Central memory CD8-positive, alpha-beta T cell (primary cell): Measurements from ENCODE around the gene CSRP2.

ENCODE experiments used
- ATAC-seq: fragments of 150-1000 bp; cut with Tn5 transposase; replicated peaks from 2 replicates; pipeline ENCODE4 v1.10.0; 2022; ENCODE audit warnings: mild to moderate bottlenecking, moderate FRiP score, moderate number of reproducible peaks; ENCODE audit not compliant: poor library complexity, severe bottlenecking; ENCODE audit errors: extremely low read depth
- DNase-seq, 2 donors: peaks; one replicate each; pipeline ENCODE4 v3.0.0; 2021; ENCODE audit warnings: low spot score in 2 of 2
- H3K27ac Mint-ChIP-seq: one replicate; pipeline ENCODE4 v1.8.0; 2022; ENCODE audit warnings: low read depth, mild to moderate bottlenecking, moderate library complexity, mixed read lengths
- H3K27me3 Mint-ChIP-seq: one replicate; pipeline ENCODE4 v1.8.0; 2022; ENCODE audit warnings: mixed read lengths
- H3K36me3 Mint-ChIP-seq: one replicate; pipeline ENCODE4 v1.8.0; 2022; ENCODE audit warnings: mild to moderate bottlenecking, moderate library complexity, mixed read lengths; ENCODE audit not compliant: insufficient read depth
- H3K4me1 Mint-ChIP-seq: one replicate; pipeline ENCODE4 v1.8.0; 2022; ENCODE audit warnings: mixed read lengths
- H3K4me3 Mint-ChIP-seq: one replicate; pipeline ENCODE4 v1.8.0; 2022; ENCODE audit warnings: mild to moderate bottlenecking, moderate library complexity, mixed read lengths
- H3K9me3 Mint-ChIP-seq: one replicate; pipeline ENCODE4 v1.8.0; 2022; ENCODE audit warnings: mixed read lengths

The CSRP2 gene

DNA sequence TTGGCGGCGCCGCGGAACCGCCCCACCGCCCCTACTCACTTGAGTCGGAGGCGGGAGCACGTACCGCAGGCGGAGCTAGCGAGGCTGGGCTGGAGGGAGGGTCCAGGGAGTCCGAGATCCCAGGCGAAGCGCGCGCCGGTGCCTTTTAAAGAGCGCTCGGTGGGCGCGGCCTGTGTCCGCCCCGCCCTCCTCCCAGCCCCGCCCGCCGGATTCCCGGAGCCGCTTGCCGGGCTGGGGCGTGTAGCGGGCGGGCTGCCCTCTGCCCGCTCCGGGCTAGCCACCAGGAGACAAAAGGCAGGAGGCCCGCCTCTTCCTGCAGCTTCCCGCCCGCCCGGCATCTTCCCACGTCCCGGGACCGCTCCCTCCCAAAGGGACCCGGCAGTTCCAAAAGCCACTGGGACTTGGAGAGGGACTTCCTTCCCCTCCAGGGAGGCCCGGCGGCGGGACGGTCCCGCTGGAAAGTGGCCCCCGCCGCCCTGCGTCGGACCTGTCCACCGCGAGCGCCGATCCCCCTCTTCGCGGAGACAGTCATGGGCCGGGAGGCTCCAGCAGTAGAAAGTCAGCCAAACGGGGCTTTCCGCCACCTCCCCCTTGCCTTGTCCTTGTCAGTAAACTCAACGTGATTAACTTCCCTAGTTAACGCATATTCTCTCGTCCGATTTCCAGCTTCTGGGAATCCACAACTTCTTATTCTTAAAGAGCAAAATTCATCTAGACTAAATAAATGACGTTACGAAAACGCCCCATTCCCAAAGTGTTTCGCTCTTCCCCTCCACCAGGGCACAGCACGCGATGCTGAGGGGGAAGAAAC, at the start of gene CSRP2:
TSS of gene CSRP2 (minus strand) at position 121 of the 811 bp plus-strand sequence. CDS start 12,759 bp downstream, outside the sequence.
- H3K27me3 Mint-ChIP-seq, result peaks cover 85% of the 10 kb centered on the region
- H3K36me3 Mint-ChIP-seq, result no peaks in the 10 kb centered on the region
- peaks cover 11% of the 10 kb centered on the region for H3K4me1 Mint-ChIP-seq
- peak within 1 kb of the TSS; percentile 85 for H3K4me3 Mint-ChIP-seq
- no peak for DNase-seq
- no peaks in the 10 kb centered on the region for H3K9me3 Mint-ChIP-seq
- H3K27ac Mint-ChIP-seq, result no peak within 1 kb of the TSS
- ATAC-seq, result peak; percentile 53

DNA sequence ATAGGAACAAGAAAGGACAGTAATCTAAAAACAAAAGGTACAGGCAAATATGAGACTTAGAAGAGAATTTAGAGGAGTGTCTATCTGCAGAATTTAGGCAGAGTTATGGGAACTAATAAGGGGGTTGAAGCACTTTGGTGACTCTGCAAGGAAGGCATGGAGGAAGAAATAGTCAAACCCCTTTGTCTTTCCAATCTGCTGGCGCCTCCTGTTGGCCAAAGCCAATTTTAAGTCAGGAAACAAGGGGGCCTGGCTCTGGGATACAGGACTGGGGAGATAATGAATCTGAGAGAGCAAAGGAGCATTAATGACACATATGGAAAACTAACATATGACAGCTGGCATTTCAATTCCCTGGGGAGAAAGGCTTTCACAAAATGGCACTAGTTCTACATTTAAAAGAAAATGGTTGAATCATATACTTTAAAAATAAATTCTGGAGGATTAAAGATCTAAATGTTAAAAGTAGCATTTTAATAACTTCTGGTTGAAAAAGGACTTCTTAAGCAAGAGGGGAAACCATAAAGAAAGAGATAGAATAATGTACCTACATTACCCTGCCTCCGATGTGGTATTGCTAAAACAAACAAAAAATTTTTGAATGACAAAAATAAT, 48.5 kb upstream of the CSRP2 start:
- Mint-ChIP-seq H3K27ac (no peak overlapping the region), H3K4me3 (no peak overlapping the region), H3K27me3 (peaks cover 39% of the 10 kb centered on the region), H3K4me1 (no peaks in the 10 kb centered on the region), H3K9me3 (no peaks in the 10 kb centered on the region), H3K36me3 (peaks cover 1% of the 10 kb centered on the region)
- no peak for ATAC-seq
- no peak for DNase-seq

DNA sequence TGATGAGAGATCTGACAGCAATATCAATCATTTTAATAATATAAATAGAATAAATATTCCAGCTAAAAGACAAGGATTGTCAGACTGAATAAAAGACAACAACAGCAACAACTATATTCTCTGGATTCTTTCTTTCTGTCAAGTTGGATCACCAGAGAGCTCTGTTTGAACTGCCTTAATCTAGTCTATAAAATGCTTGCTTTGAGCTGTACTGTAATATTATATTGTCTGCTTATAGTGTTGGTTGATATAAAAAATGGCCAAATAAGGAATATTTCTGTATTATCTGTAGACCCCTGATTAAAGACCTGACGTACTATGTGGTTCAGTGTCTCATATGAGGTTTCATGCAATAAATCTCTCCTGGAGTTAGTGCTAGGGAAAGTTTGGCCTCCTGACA, 46.3 kb upstream of the CSRP2 start:
- no peaks in the 10 kb centered on the region for H3K4me1 Mint-ChIP-seq
- no peak for ATAC-seq

DNA sequence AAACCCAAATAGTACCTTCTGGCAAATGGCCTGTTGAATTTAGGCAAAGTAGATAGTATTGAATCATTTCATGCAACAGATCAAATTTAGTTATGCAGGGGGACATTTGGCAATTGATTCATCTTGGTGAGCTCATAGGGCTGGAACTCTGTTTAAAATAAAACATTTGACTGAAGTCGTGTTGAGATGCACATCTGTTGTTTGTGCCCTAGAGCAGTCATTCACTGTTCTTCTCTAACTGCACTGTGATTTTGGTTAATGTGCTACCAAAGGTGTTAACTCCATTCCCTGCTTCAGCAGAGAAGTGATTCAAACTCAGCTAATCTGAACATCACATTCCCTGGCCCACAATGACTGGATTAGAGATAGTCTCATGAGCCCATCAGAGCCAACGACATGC, 44.0 kb upstream of the CSRP2 start:
- no peaks in the 10 kb centered on the region for H3K36me3 Mint-ChIP-seq
- H3K27me3 Mint-ChIP-seq, result peaks cover 11% of the 10 kb centered on the region
- H3K9me3 Mint-ChIP-seq, result no peaks in the 10 kb centered on the region
- H3K4me1 Mint-ChIP-seq, result no peaks in the 10 kb centered on the region
- ATAC-seq (no peak), DNase-seq (no peak)
- H3K4me3 Mint-ChIP-seq, result no peak overlapping the region
- no peak overlapping the region for H3K27ac Mint-ChIP-seq

More for the DNA sequence above, 46.3 kb upstream of the CSRP2 start:
- no peaks in the 10 kb centered on the region for H3K36me3 Mint-ChIP-seq
- DNase-seq, result no peak
- H3K4me3 Mint-ChIP-seq, result no peak overlapping the region
- H3K9me3 Mint-ChIP-seq, result no peaks in the 10 kb centered on the region
- H3K27me3 Mint-ChIP-seq, result peaks cover 18% of the 10 kb centered on the region
- no peak overlapping the region for H3K27ac Mint-ChIP-seq

DNA sequence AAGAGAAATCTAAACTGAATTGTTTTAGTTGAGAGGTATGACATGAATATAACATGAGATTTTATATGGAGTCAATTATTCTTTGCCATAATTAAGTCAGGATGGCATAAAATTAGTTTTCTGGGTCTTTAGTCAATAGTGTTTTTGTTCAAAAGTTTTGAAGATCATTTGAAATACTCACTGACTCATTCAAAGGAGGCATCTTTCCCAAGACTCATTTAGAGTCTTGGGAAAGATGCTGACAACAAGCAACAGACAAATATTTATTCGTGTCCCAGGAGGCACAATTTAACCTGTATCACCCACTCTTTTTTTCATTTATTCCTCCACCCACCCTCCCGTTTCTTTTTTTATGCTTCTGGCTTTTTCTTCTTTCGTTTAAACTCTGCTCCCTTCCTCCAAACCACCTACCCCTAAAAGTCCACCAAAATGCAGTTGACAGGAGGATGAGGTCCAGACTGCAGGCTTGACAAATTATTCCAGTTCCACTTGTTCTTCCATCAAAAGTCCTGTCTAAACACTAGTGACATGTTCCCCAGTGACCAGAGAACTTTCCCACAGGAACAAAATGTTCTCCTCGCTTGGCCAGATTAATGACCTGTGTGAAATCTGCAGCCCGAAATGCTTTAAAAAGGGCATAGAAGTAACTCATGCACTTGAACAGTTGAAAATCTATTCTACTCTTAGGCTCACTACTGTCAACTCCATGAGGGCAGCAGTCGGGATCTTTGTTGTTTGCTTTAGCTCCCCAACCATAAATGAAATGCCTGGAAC, 43.3 kb upstream of the CSRP2 start:
- no peaks in the 10 kb centered on the region for H3K9me3 Mint-ChIP-seq
- no peak for DNase-seq
- peaks cover 8% of the 10 kb centered on the region for H3K27me3 Mint-ChIP-seq
- H3K27ac Mint-ChIP-seq, result no peak overlapping the region
- H3K36me3 Mint-ChIP-seq, result no peaks in the 10 kb centered on the region
- H3K4me1 Mint-ChIP-seq, result no peaks in the 10 kb centered on the region
- ATAC-seq, result no peak
- no peak overlapping the region for H3K4me3 Mint-ChIP-seq

DNA sequence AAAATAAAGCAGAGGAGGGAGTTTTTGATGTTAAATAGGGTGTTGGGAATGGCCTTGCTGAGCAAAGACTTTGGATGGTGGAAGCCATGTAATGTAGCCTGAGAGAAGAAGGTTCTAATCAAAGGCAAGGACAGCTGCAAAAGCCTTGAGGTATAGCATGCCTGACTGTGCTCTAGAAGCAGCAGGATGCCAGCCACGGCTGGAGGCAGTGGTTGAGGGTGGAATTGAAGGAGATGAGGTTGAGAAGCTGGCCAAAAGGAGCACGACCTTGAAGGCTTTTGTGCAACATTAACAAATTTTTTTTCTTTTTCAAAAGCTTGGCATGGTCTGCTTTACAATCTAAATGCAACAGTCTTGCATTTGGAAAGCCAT, 42.3 kb upstream of the CSRP2 start:
- Mint-ChIP-seq H3K9me3 (no peaks in the 10 kb centered on the region), H3K36me3 (no peaks in the 10 kb centered on the region), H3K4me3 (no peak overlapping the region), H3K27me3 (peaks cover 11% of the 10 kb centered on the region), H3K4me1 (no peaks in the 10 kb centered on the region), H3K27ac (no peak overlapping the region)
- DNase-seq, result no peak
- ATAC-seq, result no peak

DNA sequence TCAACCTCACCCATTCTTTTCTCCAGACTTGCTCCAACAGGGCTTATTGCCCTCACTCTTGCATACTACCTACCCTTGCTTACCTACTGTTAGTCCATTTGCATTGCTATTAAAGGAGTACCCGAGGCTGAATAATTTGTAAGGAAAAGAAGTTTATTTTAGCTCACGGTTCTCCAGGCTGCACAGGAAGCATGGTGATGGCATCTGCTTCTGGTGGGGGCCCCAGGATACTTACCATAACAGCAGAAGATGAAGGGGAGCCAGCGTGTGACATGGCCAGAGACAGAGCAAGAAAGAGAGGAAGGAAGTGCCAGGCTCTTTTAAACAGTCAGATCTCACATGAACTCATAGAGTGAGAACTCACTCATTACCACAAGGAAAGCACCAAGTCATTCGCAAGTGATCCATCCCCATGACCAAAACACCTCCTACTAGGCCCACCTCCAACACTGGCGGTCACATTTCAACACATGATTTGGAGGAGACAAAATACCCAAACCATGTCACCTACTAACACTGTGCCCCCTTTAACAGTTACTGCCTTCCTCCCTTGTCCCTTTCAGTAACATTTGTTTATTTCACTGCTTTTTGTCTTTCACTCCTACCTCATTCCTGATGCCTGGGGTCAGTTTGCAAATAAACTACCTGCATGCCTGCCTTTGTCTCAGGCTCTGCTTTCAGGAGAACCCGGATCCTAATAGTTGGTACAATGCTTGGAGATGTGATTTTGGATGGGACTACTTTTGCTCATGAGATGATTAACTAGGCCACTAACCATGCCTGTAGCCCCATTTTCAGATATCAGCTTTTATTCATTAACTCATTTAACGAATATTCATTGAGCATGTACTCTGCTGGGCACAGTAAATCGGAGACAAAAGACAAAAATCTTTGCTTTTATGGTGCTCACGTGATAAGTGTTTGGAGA, 41.6 kb upstream of the CSRP2 start:
- Mint-ChIP-seq H3K27ac (no peak overlapping the region), H3K9me3 (no peaks in the 10 kb centered on the region), H3K4me1 (no peaks in the 10 kb centered on the region), H3K4me3 (no peak overlapping the region), H3K36me3 (no peaks in the 10 kb centered on the region), H3K27me3 (peaks cover 16% of the 10 kb centered on the region)
- no peak for DNase-seq
- ATAC-seq, result no peak

DNA sequence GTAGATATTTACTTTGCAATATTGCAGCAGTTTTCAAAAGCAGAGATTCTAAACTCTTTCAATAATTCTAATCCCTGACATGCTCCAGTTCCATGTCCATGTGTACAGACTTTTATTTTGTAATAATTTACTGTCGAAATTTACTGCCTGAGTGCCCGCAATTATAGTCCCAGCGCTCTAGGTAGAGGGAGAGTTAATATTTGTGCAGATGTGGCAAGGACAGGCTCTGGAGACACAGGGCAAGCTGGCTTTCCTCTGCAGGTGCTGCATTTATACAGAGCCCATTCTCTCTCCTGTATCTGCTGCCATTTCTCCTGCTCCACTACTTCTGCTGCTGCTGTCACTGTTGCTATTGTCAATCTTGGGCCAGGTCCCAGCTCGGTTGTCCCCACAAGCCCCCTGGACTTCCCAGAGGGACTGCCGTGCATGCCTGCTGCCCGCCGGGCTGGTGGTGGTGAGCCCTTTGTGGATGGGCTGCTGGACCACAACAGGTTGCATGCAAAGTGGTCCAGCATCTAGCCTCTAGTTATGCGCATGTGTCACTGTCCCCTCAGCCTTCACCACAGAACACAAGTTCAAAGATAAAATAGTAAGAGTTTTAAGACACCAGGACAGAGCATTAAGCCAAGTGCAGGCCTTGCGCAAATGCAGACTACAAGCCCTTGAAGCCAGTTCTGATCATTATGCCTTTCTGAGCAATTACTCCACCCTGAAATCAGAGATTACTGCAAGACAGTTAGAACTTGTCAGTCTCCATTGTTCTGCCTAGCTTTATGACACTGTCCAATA, 40.8 kb upstream of the CSRP2 start:
- Mint-ChIP-seq H3K36me3 (no peaks in the 10 kb centered on the region), H3K9me3 (no peaks in the 10 kb centered on the region), H3K4me1 (no peaks in the 10 kb centered on the region), H3K27me3 (peaks cover 16% of the 10 kb centered on the region), H3K27ac (no peak overlapping the region), H3K4me3 (no peak overlapping the region)
- DNase-seq (no peak), ATAC-seq (no peak)

DNA sequence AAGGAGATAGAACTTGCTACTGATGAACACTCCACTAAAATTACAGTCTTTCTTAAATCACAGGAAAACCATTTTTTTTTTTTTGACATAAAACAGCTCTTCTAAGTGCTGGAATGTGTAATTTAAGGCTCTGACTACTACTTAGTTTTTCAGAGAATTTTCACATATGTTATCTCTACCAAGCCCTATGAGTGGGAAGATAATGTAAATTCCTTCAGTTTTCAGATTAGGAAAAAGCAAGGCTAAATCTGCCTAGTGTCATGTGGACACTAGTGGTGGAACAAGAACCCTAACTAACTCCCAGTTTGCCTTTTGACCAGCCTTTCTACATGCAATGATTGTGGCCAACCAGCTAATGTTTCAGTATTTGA, 37.3 kb upstream of the CSRP2 start:
- no peaks in the 10 kb centered on the region for H3K4me1 Mint-ChIP-seq
- H3K27me3 Mint-ChIP-seq, result peaks cover 20% of the 10 kb centered on the region
- no peak overlapping the region for H3K27ac Mint-ChIP-seq
- no peaks in the 10 kb centered on the region for H3K36me3 Mint-ChIP-seq
- DNase-seq (no peak), ATAC-seq (no peak)
- H3K9me3 Mint-ChIP-seq, result no peaks in the 10 kb centered on the region
- no peak overlapping the region for H3K4me3 Mint-ChIP-seq

DNA sequence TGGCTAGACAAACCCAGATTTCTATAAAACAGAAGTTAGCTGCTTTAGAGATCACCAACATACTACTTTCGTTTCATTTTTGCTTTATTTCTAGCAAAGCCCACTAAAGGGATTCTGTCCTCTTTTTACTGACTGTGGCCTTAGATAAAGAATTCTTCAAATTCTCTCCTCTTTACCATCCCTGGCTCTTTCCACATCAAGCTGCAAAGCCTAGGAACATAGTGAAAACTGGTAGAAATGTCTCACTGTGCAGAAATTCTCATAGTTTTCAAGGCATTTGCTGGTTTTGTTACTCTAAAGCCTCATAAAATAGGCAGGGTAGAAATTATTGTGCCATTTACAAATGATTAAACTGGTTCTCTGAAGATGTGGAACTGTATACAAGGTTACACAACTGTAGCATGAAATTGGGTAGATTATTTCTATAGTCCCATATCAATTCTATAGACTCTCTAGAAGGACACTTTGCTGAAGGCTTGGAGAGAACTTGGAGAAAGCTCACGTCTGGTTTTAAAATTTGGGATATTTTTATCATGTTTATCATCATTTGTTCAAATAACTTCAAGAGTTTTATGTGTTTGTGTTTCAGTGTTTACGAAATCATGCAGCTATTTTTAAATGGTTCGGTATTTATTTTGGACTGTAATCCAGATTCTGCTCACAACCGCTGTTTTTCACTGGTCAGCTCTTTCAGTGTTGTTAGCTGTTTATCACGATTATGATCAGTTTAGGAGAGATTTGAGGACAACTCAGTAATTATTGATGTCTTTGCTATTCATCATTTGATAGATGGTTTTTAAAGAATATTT, 36.7 kb upstream of the CSRP2 start:
- no peak overlapping the region for H3K4me3 Mint-ChIP-seq
- H3K27me3 Mint-ChIP-seq, result peaks cover 26% of the 10 kb centered on the region
- H3K36me3 Mint-ChIP-seq, result no peaks in the 10 kb centered on the region
- no peaks in the 10 kb centered on the region for H3K9me3 Mint-ChIP-seq
- DNase-seq (no peak), ATAC-seq (no peak)
- H3K4me1 Mint-ChIP-seq, result no peaks in the 10 kb centered on the region
- H3K27ac Mint-ChIP-seq, result no peak overlapping the region
